Inflammatory macrophage (primary cell): ENCODE measurements around the gene PLCH1.

Source experiments
- DNase-seq, 2 donors: peaks; one replicate each; pipeline ENCODE4 v3.0.0-alpha.2; 2020 to 2022

PLCH1 gene

DNA sequence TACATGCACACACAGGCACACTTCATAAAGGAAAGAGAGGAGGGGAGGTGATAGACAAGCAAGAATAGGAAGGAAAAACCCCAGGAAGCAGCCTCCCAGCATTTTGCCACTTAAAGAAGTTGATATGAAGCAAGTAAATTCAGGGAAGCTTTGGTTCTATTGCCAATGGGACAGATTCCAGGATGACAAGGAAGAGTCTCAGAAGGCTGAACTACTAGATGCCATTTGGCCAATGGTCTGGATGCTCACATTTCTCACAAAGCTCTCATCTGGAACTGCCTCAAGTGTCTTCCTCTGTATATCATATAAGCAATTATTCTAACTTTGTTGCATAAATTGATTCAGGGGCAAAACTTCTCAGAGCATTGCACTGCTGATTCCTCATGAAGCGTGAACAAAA lies 372.6 kb downstream of the PLCH1 start:
- DNase-seq = no peak

- DNase-seq = no peak
These were observed 373.9 kb downstream of the PLCH1 start for GRCh38 chr3:155370764-155371503.

GRCh38 chr3:155370198-155370597 lies 374.7 kb downstream of the PLCH1 start:
- no peak for DNase-seq

- no peak for DNase-seq
These were observed 375.1 kb downstream of the PLCH1 start for GRCh38 chr3:155369735-155370134.

- DNase-seq = no peak
These were observed 375.6 kb downstream of the PLCH1 start for GRCh38 chr3:155369244-155369643.

GRCh38 chr3:155368786-155369185 lies 376.1 kb downstream of the PLCH1 start:
- no peak for DNase-seq

- DNase-seq = no peak
These were observed 377.4 kb downstream of the PLCH1 start for GRCh38 chr3:155367506-155367905.

GRCh38 chr3:155365178-155365783 lies 379.6 kb downstream of the PLCH1 start:
- DNase-seq = no peak

GRCh38 chr3:155364492-155364891 lies 380.4 kb downstream of the PLCH1 start:
- DNase-seq = no peak

GRCh38 chr3:155363690-155364070 lies 381.2 kb downstream of the PLCH1 start:
- no peak for DNase-seq

DNA sequence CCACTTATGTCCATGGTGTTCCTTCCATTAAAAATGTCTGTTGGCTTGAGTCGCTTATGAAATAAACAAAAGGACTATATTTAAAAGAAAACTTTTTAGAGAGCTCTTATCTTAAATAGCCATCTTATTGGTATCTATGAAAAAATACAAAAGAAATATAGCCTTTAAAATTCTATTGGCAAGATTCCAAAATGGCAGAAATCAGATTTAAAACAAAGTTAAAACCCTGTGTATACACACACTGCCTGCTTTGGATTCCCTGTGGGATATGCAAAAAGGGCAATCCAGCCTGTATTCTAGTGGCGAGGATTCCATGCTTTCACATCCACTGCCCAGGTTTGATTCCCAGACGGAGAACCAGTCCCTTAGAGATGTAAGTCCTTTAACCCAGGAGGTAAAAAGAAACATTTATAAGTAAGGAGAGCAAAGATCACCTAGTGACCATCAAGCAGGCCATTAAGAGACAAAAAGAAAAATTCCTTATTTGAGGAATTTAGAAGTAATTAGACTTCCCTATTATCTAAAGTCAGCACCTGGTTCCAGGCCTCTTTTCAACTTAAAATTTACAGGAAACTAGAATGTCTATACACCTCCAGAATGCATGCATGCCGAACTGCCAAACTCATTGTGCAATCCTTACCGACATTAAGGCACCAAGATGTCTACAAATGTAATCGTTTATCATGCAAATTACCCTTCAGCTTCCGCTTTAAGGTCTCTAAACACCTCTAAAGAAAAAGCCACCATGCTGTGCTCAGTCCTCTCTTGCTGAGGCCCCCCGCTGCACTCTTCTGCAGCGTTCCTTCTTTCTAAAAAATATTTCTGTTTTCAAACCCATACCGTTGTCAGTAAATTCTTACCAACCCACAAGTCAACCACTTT lies 381.8 kb downstream of the PLCH1 start:
- no peak for DNase-seq

DNA sequence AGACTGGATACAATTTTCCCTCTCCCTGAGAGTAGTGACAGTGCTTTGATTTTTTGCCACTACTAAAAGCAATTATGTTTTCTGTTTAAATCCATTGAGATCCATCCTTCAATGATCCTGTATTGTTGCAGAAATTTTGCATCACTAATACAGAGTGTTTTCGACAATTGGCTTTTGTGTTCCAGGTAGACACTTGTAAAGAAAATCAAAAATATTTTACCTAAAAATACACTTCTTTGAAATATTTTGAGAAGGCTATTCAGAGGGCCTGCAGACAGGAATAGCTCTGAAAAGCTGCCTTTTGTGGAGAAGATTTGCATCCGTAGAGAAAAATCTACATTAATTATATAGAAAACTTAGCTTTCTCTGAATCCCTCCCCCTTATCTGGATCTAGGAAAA lies 384.6 kb downstream of the PLCH1 start:
- no peak for DNase-seq

- DNase-seq = no peak
These were observed 388.1 kb downstream of the PLCH1 start for GRCh38 chr3:155356594-155357370.

GRCh38 chr3:155354658-155355057 lies 390.2 kb downstream of the PLCH1 start:
- DNase-seq = no peak

- DNase-seq = peak; percentile 3 to 40
These were observed 391.9 kb downstream of the PLCH1 start for GRCh38 chr3:155352900-155353490.

DNA sequence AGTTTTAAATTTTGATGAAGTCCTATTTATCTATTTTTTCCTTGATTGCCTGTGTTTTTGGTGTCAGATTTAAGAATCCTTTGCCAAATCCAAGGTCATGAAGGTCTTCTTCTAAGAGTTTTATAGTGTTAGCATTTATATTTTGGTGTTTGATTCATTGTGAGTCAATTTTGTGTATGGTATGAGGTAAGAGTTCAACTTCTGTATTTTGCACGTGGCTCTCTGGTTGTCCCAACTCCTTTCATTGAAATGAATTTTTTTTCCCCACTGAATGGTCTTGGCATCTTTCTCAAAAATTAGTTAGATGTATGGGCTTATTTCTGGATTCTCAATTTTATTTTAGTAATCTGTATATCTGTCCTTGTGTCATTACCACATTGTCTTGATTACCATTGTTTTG lies 394.3 kb downstream of the PLCH1 start:
- peak; percentile 22 to 41 for DNase-seq

GRCh38 chr3:155347901-155348300 lies 397.0 kb downstream of the PLCH1 start:
- DNase-seq = no peak

- no peak for DNase-seq
These were observed 402.5 kb downstream of the PLCH1 start for GRCh38 chr3:155342344-155342743.

DNA sequence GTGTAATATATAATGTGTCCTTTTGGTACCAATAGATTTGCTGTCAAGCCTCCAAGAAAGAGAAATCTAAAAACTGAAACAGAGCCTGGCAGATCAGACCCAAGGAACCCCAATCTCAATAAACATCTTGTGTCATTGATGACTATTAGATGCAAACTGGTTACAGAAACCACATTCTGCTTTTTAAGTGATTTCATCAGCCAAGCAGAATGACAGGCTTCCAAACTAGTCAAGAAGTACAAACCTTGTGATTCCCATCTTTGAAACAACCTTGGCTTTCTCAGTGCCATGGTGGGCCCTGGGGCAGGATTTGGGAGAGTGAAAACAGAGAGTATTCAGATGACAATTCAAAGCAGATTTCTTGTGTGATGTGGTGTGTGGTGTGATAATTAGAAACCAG lies 405.8 kb downstream of the PLCH1 start:
- DNase-seq = no peak

GRCh38 chr3:155335724-155336354 lies 409.0 kb downstream of the PLCH1 start:
- no peak for DNase-seq

DNA sequence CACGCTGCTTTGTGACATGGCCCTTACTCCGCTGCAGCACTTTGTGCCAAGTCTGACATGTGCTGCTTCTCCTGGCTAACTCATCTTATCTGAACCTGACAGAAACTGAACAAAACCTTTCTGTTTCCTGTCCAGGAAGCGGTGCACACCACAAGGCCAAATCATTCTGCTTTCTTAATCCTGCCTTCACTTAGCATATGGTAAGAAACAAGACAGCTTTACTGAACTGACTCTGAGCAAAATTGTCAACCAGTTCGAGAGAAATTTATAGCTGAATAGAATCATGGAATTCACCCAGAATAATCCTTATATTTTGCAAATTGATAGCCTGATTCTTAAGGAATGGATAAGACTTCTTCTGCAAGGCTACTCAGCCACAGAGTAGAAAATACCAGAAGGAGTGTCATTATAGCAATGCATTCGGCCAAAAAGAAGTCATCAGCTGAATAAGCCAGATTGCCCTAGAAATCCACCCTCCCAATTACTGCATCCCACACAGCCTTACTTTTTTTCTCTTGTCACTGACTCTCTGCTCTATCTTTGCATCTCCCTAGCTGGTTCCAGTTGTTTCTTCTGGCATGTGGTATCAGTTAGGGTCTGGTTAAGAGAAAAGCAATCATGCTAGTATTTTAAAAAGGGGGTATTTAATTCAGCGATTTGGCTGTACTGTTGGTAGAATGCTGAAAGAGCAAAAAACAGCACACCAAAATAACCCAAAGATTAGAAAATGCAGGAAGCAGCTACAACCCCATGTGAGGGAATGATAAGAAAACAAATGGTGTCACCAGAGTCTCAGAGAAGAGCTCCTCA lies 409.8 kb downstream of the PLCH1 start:
- DNase-seq = no peak
